DOHH2 (cell line): ENCODE data around the gene HNRNPLL.
A peak's percentile ranks its signal among the peaks of the same experiment; 100 is the strongest.

Experiments used
- H3F3A ChIP-seq: fragments of 200-600 bp; sonication (generic), shearing (Covaris generic); 2 replicates; pipeline ENCODE4 v1.6.0; 2016; ENCODE audit warnings: antibody characterized with exemption, mild to moderate bottlenecking; ENCODE audit not compliant: control insufficient read depth, insufficient read depth
- H3K27ac ChIP-seq: fragments of 200-600 bp; sonication (generic); 2 replicates; pipeline ENCODE4 v1.5.1; 2014; ENCODE audit warnings: low read depth, mild to moderate bottlenecking, low read length, moderate library complexity
- H3K27me3 ChIP-seq: fragments of 200-600 bp; sonication (generic); 2 replicates; pipeline ENCODE4 v1.6.1; 2014; ENCODE audit warnings: mild to moderate bottlenecking, low read length, mixed read lengths; ENCODE audit not compliant: control insufficient read depth
- H3K36me3 ChIP-seq: fragments of 200-600 bp; sonication (generic); 2 replicates; pipeline ENCODE4 v1.6.1; 2014; ENCODE audit warnings: mild to moderate bottlenecking, low read length, moderate library complexity, mixed read lengths; ENCODE audit not compliant: control insufficient read depth
- H3K4me1 ChIP-seq: fragments of 200-600 bp; sonication (generic); 2 replicates; pipeline ENCODE4 v1.6.1; 2014; ENCODE audit warnings: mild to moderate bottlenecking, low read length, mixed read lengths; ENCODE audit not compliant: control insufficient read depth
- H3K4me2 ChIP-seq: fragments of 200-600 bp; sonication (generic); 2 replicates; pipeline ENCODE4 v1.6.0; 2014; ENCODE audit warnings: mild to moderate bottlenecking, low read length, moderate library complexity
- H3K4me3 ChIP-seq: fragments of 200-600 bp; sonication (generic); 2 replicates; pipeline ENCODE4 v1.5.1; 2014; ENCODE audit warnings: mild to moderate bottlenecking, low read length, mixed read lengths
- H3K79me2 ChIP-seq: fragments of 200-600 bp; sonication (generic); 2 replicates; pipeline ENCODE4 v1.6.1; 2014; ENCODE audit warnings: mild to moderate bottlenecking, low read length, mixed read lengths; ENCODE audit not compliant: control insufficient read depth
- H3K9me2 ChIP-seq: fragments of 200-600 bp; sonication (generic); replicated peaks from 2 replicates; pipeline ENCODE4 v1.6.1; 2014; ENCODE audit warnings: mild to moderate bottlenecking, low read length, mixed read lengths; ENCODE audit not compliant: control insufficient read depth
- H3K9me3 ChIP-seq: fragments of 200-600 bp; sonication (generic); 2 replicates; pipeline ENCODE4 v1.6.1; 2014; ENCODE audit warnings: antibody characterized with exemption, low read length, mixed read lengths; ENCODE audit not compliant: control insufficient read depth, insufficient read depth
- H4K20me1 ChIP-seq: fragments of 200-600 bp; sonication (generic); 2 replicates; pipeline ENCODE4 v1.6.0; 2014; ENCODE audit warnings: low read depth, mild to moderate bottlenecking, antibody characterized with exemption, low read length, moderate library complexity; ENCODE audit not compliant: control insufficient read depth, insufficient read depth
- EZH2phosphoT487 ChIP-seq: fragments of 200-600 bp; sonication (generic); IDR thresholded peaks from 2 replicates; pipeline ENCODE4 v1.6.1; 2017; ENCODE audit warnings: borderline replicate concordance, mild to moderate bottlenecking, antibody characterized with exemption, low read length, moderate library complexity, mixed read lengths
- TF ChIP-seq, protein P1 (sequence below): fragments of 200-600 bp; sonication (generic); IDR thresholded peaks from one replicate; pipeline ENCODE4 v1.5.1; 2014; ENCODE audit warnings: antibody characterized with exemption, mild to moderate bottlenecking, low read depth, low read length; ENCODE audit not compliant: poor library complexity, severe bottlenecking

HNRNPLL gene

DNA sequence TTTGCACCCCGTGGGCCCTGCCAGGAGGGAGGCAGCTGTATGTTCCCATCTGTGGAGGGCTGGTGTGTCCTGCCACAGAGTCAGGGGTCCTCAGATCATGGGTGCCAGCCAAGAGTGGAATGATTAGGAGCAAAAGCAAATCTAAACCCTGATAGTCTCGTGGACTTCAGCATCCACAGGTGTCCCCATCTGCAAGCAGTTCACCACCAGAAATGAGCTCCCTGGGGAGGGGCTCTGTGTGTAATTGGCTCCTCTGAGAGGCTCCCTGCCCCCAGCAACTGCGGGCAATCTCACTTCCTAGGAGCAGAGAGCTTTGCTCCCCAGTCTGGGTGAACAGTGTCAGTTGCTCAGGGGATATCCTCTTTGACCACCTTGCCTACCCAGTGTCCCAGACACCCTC, 78.1 kb downstream of the HNRNPLL start:
- H3K4me1 ChIP-seq: peaks cover 70% of the 10 kb centered on the region

GRCh38 chr2:38523728-38524437, 78.8 kb downstream of the HNRNPLL start:
- Histone ChIP-seq H4K20me1 (no peaks in the 10 kb centered on the region), H3K79me2 (no peaks in the 10 kb centered on the region), H3F3A (peaks cover 39% of the 10 kb centered on the region), H3K27ac (peak overlapping the region; percentile 85), H3K4me2 (peak overlapping the region; percentile 87), H3K9me2 (no peaks in the 10 kb centered on the region), H3K36me3 (no peaks in the 10 kb centered on the region), H3K4me1 (peaks cover 63% of the 10 kb centered on the region), H3K4me3 (peak overlapping the region; percentile 67), H3K27me3 (no peaks in the 10 kb centered on the region), H3K9me3 (no peaks in the 10 kb centered on the region)
- TF ChIP-seq EZH2phosphoT487: no peak
- TF ChIP-seq, protein P1, sequence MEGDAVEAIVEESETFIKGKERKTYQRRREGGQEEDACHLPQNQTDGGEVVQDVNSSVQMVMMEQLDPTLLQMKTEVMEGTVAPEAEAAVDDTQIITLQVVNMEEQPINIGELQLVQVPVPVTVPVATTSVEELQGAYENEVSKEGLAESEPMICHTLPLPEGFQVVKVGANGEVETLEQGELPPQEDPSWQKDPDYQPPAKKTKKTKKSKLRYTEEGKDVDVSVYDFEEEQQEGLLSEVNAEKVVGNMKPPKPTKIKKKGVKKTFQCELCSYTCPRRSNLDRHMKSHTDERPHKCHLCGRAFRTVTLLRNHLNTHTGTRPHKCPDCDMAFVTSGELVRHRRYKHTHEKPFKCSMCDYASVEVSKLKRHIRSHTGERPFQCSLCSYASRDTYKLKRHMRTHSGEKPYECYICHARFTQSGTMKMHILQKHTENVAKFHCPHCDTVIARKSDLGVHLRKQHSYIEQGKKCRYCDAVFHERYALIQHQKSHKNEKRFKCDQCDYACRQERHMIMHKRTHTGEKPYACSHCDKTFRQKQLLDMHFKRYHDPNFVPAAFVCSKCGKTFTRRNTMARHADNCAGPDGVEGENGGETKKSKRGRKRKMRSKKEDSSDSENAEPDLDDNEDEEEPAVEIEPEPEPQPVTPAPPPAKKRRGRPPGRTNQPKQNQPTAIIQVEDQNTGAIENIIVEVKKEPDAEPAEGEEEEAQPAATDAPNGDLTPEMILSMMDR: peak; percentile 66

More for the DNA sequence above, 78.1 kb downstream of the HNRNPLL start:
- Histone ChIP-seq H3F3A (peaks cover 39% of the 10 kb centered on the region), H3K9me3 (no peaks in the 10 kb centered on the region), H4K20me1 (no peaks in the 10 kb centered on the region), H3K79me2 (no peaks in the 10 kb centered on the region), H3K27me3 (no peaks in the 10 kb centered on the region), H3K9me2 (no peaks in the 10 kb centered on the region), H3K4me2 (peak overlapping the region; percentile 87), H3K36me3 (no peaks in the 10 kb centered on the region), H3K27ac (peak overlapping the region; percentile 85), H3K4me3 (peak overlapping the region; percentile 67)
- no peak for TF ChIP-seq EZH2phosphoT487
- TF ChIP-seq, protein P1: no peak

DNA sequence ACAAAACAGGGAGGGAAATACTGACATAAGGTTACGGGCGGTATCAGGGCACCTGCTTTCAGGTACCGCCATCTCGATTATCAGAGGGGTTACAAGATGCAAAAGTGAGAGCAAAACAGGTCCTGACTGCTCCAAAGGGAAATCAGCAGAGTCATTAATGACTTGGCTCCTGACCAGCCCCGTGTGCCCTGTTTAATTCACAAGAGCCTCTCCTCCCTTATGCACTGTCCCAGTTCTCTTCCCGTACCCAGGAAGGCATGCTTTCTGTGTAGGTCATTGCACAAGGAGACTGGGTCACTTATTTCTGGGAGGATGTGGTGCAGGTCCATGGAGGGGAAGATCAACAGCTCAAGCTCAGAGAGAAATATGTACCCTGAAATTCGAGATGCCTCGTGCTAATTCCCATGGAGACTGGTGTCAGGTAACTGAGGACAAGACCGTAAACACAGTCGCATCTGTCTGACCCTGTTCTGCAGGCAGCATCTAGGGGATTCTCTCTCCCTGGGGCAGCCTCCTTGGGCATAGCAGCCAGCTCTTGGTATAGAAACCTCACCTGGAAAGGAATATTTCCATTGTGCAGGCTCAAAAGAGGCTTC, 79.9 kb downstream of the HNRNPLL start:
- H3K79me2 ChIP-seq: no peaks in the 10 kb centered on the region
- H3K9me2 ChIP-seq: no peaks in the 10 kb centered on the region
- H3K27me3 ChIP-seq: no peaks in the 10 kb centered on the region
- peak overlapping the region; percentile 85 for H3K27ac ChIP-seq
- H3F3A ChIP-seq: peaks cover 39% of the 10 kb centered on the region
- H4K20me1 ChIP-seq: no peaks in the 10 kb centered on the region
- peak overlapping the region; percentile 87; the same call in 1 of the 2 replicates for H3K4me2 ChIP-seq
- no peaks in the 10 kb centered on the region for H3K36me3 ChIP-seq
- H3K4me3 ChIP-seq: no peak overlapping the region
- no peak for TF ChIP-seq EZH2phosphoT487
- TF ChIP-seq, protein P1: no peak
- peaks cover 52% of the 10 kb centered on the region for H3K4me1 ChIP-seq
- H3K9me3 ChIP-seq: no peaks in the 10 kb centered on the region
